CD14-positive monocyte (primary cell): ENCODE results near the gene ACYP2. TPM values are rescaled to one million over a fixed set of nuclear protein-coding genes. Genes with fewer than 3 reads are reported as not detected.

ENCODE experiments used
- DNase-seq, 3 donors: peaks; one replicate each; pipeline ENCODE4 v3.0.0-alpha.2; 2011 to 2022
- H2AFZ ChIP-seq: 2 replicates; pipeline ENCODE4 v1.6.0; 2012; ENCODE audit warnings: mild to moderate bottlenecking, low read depth, low read length, inconsistent platforms; ENCODE audit not compliant: insufficient read depth, poor library complexity, severe bottlenecking
- H3K27ac ChIP-seq, 2 donors: 1 replicate in 1 of 2; 2 replicates in 1 of 2; pipeline ENCODE4 v1.5.1; 2012 to 2013; ENCODE audit warnings: low read length in 2 of 2, control low read depth in 1 of 2, inconsistent platforms in 1 of 2, low read depth in 1 of 2, mild to moderate bottlenecking in 1 of 2
- H3K27me3 ChIP-seq, 2 donors: one replicate each; pipeline versions ENCODE4 v1.6.0 to v1.6.1; 2011 to 2013; ENCODE audit warnings: low read length in 2 of 2; ENCODE audit not compliant: control insufficient read depth in 2 of 2, insufficient read depth in 2 of 2
- H3K36me3 ChIP-seq, 2 donors: replicated peaks in 1 of 2; 1 replicate in 1 of 2; 2 replicates in 1 of 2; pipeline versions ENCODE4 v1.5.1 to v1.6.1; 2012 to 2013; ENCODE audit warnings: low read length in 2 of 2, control low read depth in 1 of 2, inconsistent platforms in 1 of 2, mild to moderate bottlenecking in 1 of 2; ENCODE audit not compliant: insufficient read depth in 2 of 2, control insufficient read depth in 1 of 2
- H3K4me1 ChIP-seq, 2 donors: 1 replicate in 1 of 2; 2 replicates in 1 of 2; pipeline versions ENCODE4 v1.5.1 to v1.6.1; 2012 to 2013; ENCODE audit warnings: low read length in 2 of 2, control low read depth in 1 of 2, inconsistent platforms in 1 of 2, mild to moderate bottlenecking in 1 of 2, moderate library complexity in 1 of 2; ENCODE audit not compliant: insufficient read depth in 2 of 2, control insufficient read depth in 1 of 2
- H3K4me2 ChIP-seq: replicated peaks from 2 replicates; pipeline ENCODE3; 2012; ENCODE audit warnings: low read length, moderate library complexity, mild to moderate bottlenecking; ENCODE audit not compliant: poor library complexity, severe bottlenecking; ENCODE audit errors: extremely low read depth
- H3K4me3 ChIP-seq, 3 experiments: fragments of 200-600 bp in 1 of 3; sonication (generic) in 1 of 3; replicated peaks in 1 of 3; 1 replicate in 2 of 3; 2 replicates in 1 of 3; pipeline ENCODE4 v1.5.1; 2011 to 2013; ENCODE audit warnings: low read length in 3 of 3, mild to moderate bottlenecking in 3 of 3, control low read depth in 2 of 3, low read depth in 2 of 3, inconsistent platforms in 1 of 3, moderate library complexity in 1 of 3
- H3K79me2 ChIP-seq: 2 replicates; pipeline ENCODE4 v1.6.0; 2012; ENCODE audit warnings: mild to moderate bottlenecking, control low read depth, inconsistent platforms, low read length, moderate library complexity; ENCODE audit not compliant: insufficient read depth
- H3K9ac ChIP-seq: 2 replicates; pipeline ENCODE4 v1.6.0; 2017; ENCODE audit warnings: low read length, mild to moderate bottlenecking; ENCODE audit not compliant: insufficient read depth, poor library complexity, severe bottlenecking
- H3K9me3 ChIP-seq, 2 donors: replicated peaks in 1 of 2; 1 replicate in 1 of 2; 2 replicates in 1 of 2; pipeline versions ENCODE4 v1.5.1 to v1.6.1; 2012 to 2013; ENCODE audit warnings: low read length in 2 of 2, control low read depth in 1 of 2; ENCODE audit not compliant: control insufficient read depth in 1 of 2, insufficient read depth in 1 of 2
- H4K20me1 ChIP-seq: 2 replicates; pipeline ENCODE4 v1.6.0; 2012; ENCODE audit warnings: mild to moderate bottlenecking, low read length, control low read depth, moderate library complexity; ENCODE audit not compliant: insufficient read depth
- H3K27ac Mint-ChIP-seq, 7 donors: one replicate each; pipeline ENCODE4 v1.8.0; 2020; ENCODE audit warnings: mild to moderate bottlenecking in 7 of 7, mixed read lengths in 7 of 7, moderate library complexity in 6 of 7, inconsistent platforms in 2 of 7
- H3K27me3 Mint-ChIP-seq, 3 donors: one replicate each; pipeline ENCODE4 v1.8.0; 2021 to 2022; ENCODE audit warnings: low read depth in 3 of 3, mild to moderate bottlenecking in 3 of 3, mixed read lengths in 3 of 3, moderate library complexity in 3 of 3, inconsistent platforms in 1 of 3
- H3K36me3 Mint-ChIP-seq, 2 donors: one replicate each; pipeline ENCODE4 v1.8.0; 2020; ENCODE audit warnings: mixed read lengths in 2 of 2, inconsistent platforms in 1 of 2, mild to moderate bottlenecking in 1 of 2
- H3K4me1 Mint-ChIP-seq: one replicate; pipeline ENCODE4 v1.8.0; 2020; ENCODE audit warnings: mild to moderate bottlenecking, mixed read lengths
- H3K4me3 Mint-ChIP-seq, 2 donors: one replicate each; pipeline ENCODE4 v1.8.0; 2020; ENCODE audit warnings: mild to moderate bottlenecking in 2 of 2, mixed read lengths in 2 of 2, moderate library complexity in 1 of 2
- H3K9me3 Mint-ChIP-seq, 7 donors: one replicate each; pipeline ENCODE4 v1.8.0; 2020 to 2022; ENCODE audit warnings: mixed read lengths in 7 of 7, mild to moderate bottlenecking in 6 of 7, moderate library complexity in 6 of 7, inconsistent platforms in 2 of 7
- CTCF ChIP-seq: fragments of 200-600 bp; IDR thresholded peaks from one replicate; pipeline ENCODE4 v1.8.0; 2022; ENCODE audit warnings: antibody characterized with exemption, mild to moderate bottlenecking
- WGBS: methylation state at CpG from one replicate; pipeline ENCODE4 v1.1.5; 2013; ENCODE audit warnings: missing lambda C conversion rate; ENCODE audit not compliant: insufficient coverage; 5-methylcytosine and 5-hydroxymethylcytosine counted together
- intact Hi-C, 2 donors: fragments of 100-400 bp; cut with micrococcal nuclease; formaldehyde crosslinking; loops; one replicate each; pipeline versions ENCODE4 v1.15.0 to v1.15.1; 2023
- polyA plus RNA-seq, 3 donors: library from polyadenylated mRNA; depleted of rRNA in 1 of 3; unstranded in 2 of 3; stranded (reverse) in 1 of 3; fragments of 300-500 nt in 2 of 3; fragments of >200 nt in 1 of 3; fragmentation: Illumina TruSeq in 2 of 3; gene quantifications; 1 replicate in 2 of 3; 2 replicates in 1 of 3; pipeline ENCODE4 v1.2.3, GENCODE V29; 2012 to 2021

The ACYP2 gene
- polyA plus RNA-seq, 3 donors: 6.2 to 10.8 (median 10.3) TPM

- Mint-ChIP-seq H3K9me3 (peaks cover 9 to 16% (median 12%) of the 10 kb centered on the region in 7 donors), H3K27ac (no peak overlapping the region), H3K27me3 (no peaks in the 10 kb centered on the region), H3K4me1 (no peaks in the 10 kb centered on the region), H3K4me3 (no peak overlapping the region), H3K36me3 (peaks cover 0 to 6% of the 10 kb centered on the region in 2 donors)
- Histone ChIP-seq H3K9ac (no peak overlapping the region), H4K20me1 (no peaks in the 10 kb centered on the region), H3K27me3 (no peaks in the 10 kb centered on the region), H3K36me3 (no peaks in the 10 kb centered on the region), H3K79me2 (no peaks in the 10 kb centered on the region), H3K4me1 (no peaks in the 10 kb centered on the region), H3K27ac (no peak overlapping the region), H3K4me2 (no peak overlapping the region), H3K4me3 (no peak overlapping the region), H3K9me3 (peaks cover 10 to 20% of the 10 kb centered on the region in 2 donors), H2AFZ (no peak overlapping the region)
- intact Hi-C loops: no loop called here
- no peak for TF ChIP-seq CTCF
- WGBS: 96% methylated on average over 33 of the region's 37 CpGs
- DNase-seq: no peak
Measured at GRCh38 chr2:54255230-54256090, 140.0 kb downstream of the ACYP2 start.

GRCh38 chr2:54256091-54256694 is 140.8 kb downstream of the ACYP2 start, which contains the start of gene TSPYL6:
TSPYL6 (minus strand) TSS chr2:54256229; CDS start chr2:54256151, 78 bp downstream.
- H3K4me1 ChIP-seq: no peaks in the 10 kb centered on the region
- intact Hi-C loops: no loop called here
- H3K27me3 ChIP-seq: no peaks in the 10 kb centered on the region
- H3K4me2 ChIP-seq: no peak within 1 kb of the TSS
- no peak within 1 kb of the TSS for H2AFZ ChIP-seq
- Mint-ChIP-seq H3K4me1 (no peaks in the 10 kb centered on the region), H3K36me3 (peaks cover 0 to 6% of the 10 kb centered on the region in 2 donors), H3K27me3 (no peaks in the 10 kb centered on the region), H3K9me3 (peaks cover 9 to 16% (median 12%) of the 10 kb centered on the region in 7 donors), H3K27ac (no peak within 1 kb of the TSS), H3K4me3 (no peak within 1 kb of the TSS)
- H3K9ac ChIP-seq: no peak within 1 kb of the TSS
- no peak within 1 kb of the TSS for H3K27ac ChIP-seq
- TF ChIP-seq CTCF: no peak
- no peaks in the 10 kb centered on the region for H3K79me2 ChIP-seq
- DNase-seq: no peak
- no peaks in the 10 kb centered on the region for H4K20me1 ChIP-seq
- 98% methylated on average over 13 of the region's 25 CpGs for WGBS
- no peak within 1 kb of the TSS for H3K4me3 ChIP-seq
- peaks cover 10 to 20% of the 10 kb centered on the region in 2 donors for H3K9me3 ChIP-seq
- no peaks in the 10 kb centered on the region for H3K36me3 ChIP-seq
